Measurements from ENCODE around the gene ALOX5AP.

DNA sequence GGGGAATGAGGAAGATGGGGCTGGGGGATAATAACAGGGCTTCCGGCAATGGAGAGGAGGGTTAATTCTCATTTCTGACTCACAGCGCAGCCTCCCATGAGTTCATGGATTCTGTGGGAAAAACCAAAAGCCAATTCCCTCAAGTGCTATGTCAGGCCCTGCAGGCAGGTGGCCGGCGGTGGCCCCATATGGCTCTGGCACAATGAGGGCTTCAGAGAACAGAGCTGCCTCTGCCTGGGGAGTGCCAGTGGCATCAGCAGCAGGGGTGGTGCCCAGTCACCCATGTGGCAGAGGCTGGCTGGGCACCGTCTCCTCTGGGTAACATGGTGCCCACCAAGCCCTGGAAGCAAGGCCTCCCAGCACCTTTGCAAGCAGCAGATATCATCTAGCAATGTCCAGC lies 69.1 kb downstream of the ALOX5AP start:
- TF ChIP-seq, protein P1, sequence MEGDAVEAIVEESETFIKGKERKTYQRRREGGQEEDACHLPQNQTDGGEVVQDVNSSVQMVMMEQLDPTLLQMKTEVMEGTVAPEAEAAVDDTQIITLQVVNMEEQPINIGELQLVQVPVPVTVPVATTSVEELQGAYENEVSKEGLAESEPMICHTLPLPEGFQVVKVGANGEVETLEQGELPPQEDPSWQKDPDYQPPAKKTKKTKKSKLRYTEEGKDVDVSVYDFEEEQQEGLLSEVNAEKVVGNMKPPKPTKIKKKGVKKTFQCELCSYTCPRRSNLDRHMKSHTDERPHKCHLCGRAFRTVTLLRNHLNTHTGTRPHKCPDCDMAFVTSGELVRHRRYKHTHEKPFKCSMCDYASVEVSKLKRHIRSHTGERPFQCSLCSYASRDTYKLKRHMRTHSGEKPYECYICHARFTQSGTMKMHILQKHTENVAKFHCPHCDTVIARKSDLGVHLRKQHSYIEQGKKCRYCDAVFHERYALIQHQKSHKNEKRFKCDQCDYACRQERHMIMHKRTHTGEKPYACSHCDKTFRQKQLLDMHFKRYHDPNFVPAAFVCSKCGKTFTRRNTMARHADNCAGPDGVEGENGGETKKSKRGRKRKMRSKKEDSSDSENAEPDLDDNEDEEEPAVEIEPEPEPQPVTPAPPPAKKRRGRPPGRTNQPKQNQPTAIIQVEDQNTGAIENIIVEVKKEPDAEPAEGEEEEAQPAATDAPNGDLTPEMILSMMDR (IDR thresholded peaks at IDR 0.05; ENCODE audit: low read depth, low read length) = no peak
- TF ChIP-seq MYC (IDR thresholded peaks at IDR 0.05; ENCODE audit: low read depth, low read length) = no peak
- TF ChIP-seq POLR2A (IDR thresholded peaks at IDR 0.05; ENCODE audit: extremely low read depth, insufficient read length) = no peak
- TF ChIP-seq, protein P2, sequence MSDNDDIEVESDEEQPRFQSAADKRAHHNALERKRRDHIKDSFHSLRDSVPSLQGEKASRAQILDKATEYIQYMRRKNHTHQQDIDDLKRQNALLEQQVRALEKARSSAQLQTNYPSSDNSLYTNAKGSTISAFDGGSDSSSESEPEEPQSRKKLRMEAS (IDR thresholded peaks at IDR 0.05; ENCODE audit: low read depth, low read length) = no peak

Measured in NB4 (cell line).